ENCODE measurements around the gene SASS6.

The SASS6 gene, protein sequence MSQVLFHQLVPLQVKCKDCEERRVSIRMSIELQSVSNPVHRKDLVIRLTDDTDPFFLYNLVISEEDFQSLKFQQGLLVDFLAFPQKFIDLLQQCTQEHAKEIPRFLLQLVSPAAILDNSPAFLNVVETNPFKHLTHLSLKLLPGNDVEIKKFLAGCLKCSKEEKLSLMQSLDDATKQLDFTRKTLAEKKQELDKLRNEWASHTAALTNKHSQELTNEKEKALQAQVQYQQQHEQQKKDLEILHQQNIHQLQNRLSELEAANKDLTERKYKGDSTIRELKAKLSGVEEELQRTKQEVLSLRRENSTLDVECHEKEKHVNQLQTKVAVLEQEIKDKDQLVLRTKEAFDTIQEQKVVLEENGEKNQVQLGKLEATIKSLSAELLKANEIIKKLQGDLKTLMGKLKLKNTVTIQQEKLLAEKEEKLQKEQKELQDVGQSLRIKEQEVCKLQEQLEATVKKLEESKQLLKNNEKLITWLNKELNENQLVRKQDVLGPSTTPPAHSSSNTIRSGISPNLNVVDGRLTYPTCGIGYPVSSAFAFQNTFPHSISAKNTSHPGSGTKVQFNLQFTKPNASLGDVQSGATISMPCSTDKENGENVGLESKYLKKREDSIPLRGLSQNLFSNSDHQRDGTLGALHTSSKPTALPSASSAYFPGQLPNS

DNA sequence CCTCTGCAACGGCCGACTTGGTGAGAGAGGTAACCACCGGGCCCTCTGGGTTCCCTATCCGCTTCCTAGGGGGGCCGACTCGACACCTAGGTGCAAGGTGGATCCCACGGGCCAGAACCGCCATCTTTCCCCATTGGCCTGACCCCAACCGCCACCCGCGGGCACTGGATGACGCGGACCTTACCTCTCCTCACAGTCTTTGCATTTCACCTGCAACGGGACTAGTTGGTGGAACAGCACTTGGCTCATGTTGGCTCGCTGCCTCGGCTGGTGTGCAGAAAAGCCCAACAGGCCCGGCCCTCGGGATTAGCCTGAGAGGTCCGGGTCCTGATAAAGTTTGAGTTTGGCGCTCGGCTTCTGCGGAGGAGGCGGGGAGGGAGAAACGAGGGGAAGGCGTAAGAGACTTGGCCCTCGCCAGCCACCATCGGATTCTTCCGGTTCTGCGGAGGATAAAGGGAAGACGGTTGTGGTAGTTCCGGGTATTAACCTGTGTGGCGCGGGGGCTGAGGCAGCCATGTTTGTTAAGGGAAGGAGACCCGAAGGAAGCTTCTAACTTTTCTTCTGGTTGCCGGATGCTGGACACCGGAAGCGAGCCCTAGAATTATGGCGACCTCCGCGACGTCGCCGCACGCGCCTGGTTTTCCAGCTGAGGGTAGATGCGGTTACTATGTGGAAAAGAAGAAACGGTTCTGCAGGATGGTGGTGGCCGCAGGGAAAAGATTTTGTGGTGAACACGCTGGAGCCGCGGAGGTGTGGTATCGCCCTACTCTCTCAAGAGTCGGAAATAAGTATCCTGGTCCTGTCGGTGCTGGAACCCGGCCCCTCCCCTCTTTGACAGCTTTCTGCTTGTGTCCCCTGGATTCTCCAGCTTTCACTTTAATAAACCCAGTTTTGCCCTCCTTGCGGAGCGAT lies at the start of gene SASS6, which contains the start of gene TRMT13:
Gene SASS6, minus strand, starts transcription at position 365 of the 912 bp plus-strand sequence. Its CDS starts 116 bp downstream, at position 249.
Gene TRMT13, plus strand, starts transcription at position 598 of the 912 bp plus-strand sequence. Its CDS starts 6 bp downstream, at position 604.
- peak; percentile 82 for DNase-seq (ENCODE audit: extremely low spot score, insufficient read length, low read depth)
- FAIRE-seq = peak; percentile 97

DNA sequence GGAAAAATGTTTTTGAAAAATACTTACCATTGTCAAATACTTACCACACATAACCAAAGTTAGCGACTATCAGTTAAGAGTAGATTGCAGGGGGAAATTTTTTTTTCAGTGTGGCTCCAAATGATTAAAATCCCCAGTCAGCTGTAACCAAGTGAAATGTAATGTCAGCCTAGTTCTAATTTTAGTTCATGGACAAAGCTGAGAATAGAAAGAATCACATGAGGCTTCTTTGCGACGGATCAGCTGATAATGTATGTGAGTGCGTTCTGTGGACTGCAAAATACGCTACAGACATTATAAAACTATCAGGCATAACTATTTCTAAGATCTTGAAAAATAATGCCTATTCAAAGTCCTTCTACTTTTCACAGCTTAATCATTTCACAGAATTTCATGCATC lies 45.4 kb upstream of the SASS6 start, which contains the start of gene LRRC39:
Gene LRRC39, minus strand, starts transcription at position 166 of the 400 bp plus-strand sequence. CDS start 9,740 bp downstream, outside the sequence.
- FAIRE-seq = no peak
- no peak for DNase-seq (ENCODE audit: extremely low spot score, insufficient read length, low read depth)

DNA sequence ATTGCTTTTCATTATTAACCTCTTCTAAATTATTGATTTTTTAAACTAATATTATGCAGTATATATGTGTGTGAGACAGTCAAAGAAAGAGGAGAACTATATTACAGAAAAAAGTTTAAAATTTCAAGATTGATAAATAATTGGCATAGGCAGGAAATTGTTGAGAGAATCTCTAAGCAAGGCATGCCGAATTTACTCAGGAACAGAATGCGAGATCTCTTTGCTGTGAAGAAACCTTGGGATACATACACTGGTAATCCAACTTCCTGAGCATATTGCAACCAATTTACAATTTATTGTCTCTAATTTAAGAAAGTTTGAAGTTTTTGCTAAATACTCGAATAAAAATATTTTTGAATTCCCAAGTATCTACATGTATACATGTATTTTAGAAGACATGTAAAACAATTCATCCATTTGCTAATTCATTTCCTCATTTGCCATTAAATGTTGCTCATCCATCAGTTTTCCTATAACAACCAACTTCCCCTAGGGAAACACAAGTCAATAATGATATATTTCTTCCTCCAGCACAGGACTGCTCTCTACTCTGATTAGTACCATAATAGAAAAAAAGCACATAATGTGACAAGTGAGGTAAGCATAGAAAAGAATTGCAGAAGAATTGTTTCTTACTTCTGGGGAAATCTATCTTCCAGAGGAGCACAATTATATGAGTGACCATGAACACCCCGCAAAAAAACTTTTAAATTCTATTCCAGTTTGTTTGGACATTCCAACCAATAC lies 44.7 kb upstream of the SASS6 start:
- DNase-seq (ENCODE audit: extremely low spot score, insufficient read length, low read depth) (no peak), FAIRE-seq (no peak)

DNA sequence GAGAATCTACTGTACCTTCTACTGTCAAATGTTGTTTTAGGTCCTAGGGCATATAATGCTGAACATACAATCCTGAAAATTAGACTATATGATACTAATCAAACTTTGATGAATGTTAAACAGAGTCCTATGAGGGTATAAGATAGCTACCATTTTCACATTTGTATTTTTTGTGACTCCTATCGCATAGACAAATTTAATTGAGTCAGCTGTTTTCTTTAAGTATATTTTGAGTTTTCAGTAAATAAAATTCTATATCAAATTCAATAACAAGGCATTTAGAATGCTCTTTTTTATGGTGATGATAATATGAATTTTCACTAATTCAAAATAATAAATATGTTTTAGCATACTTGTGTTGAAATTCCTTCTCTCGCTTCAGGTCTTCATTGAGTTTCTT lies 35.3 kb upstream of the SASS6 start:
- DNase-seq (ENCODE audit: extremely low spot score, insufficient read length, low read depth) (no peak), FAIRE-seq (no peak)

DNA sequence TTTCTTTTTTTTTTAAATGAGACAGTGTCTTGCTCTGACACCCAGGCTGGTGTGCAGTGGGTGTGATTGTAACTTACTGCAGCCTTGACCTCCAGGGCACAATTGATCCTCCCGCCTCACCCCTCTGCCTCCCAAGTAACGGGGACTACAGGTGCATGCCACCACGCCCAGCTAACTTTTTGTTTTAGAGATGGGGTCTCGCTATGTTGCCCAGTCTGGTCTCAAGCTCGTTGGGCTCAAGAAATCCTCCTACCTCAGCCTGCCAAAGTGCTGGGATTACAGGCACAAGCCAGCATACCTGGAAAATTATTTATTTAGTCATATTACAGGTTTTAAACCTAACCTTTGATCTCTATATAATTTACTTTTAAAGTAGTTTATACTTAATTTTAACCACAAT lies 32.0 kb upstream of the SASS6 start:
- DNase-seq (ENCODE audit: extremely low spot score, insufficient read length, low read depth) (no peak), FAIRE-seq (no peak)

DNA sequence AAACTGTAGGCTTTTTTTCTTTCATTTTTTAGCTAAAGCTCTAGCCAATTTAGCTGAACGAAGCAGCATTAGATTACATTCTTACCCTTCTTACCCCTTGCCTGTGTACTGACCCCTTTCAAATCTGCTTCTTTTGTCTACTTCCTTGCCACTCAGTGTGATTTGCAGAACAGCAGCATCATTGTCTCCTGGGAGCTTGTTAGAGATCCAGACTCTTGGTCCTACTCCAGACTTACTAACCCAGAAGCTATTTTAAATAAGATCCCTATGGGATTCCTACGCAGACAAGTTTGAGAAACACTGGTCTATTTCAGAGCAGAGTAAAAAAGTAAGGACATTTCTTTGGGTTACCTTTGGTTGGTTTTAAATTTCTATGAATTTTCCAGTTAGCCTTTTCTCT lies 31.5 kb upstream of the SASS6 start:
- no peak for DNase-seq (ENCODE audit: extremely low spot score, insufficient read length, low read depth)
- no peak for FAIRE-seq

DNA sequence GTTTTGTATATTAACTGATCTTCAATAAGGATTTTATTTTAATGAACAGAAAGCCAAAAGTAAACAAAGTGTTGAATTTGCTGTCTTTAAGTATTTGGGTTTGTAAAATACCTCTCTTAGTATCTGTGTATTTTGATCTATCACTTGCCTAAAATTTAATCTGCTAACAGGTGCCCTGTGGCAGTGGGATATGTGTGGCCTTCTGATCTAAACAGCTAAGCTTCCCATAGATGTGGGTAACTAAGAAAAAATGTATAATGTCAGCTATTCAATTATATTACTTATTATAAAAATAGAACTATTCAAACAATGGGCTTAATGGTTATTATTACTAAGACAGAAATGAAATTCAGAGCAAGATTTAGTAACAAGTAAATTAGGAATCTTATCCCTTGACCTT lies 30.2 kb upstream of the SASS6 start:
- no peak for DNase-seq (ENCODE audit: extremely low spot score, insufficient read length, low read depth)
- no peak for FAIRE-seq

DNA sequence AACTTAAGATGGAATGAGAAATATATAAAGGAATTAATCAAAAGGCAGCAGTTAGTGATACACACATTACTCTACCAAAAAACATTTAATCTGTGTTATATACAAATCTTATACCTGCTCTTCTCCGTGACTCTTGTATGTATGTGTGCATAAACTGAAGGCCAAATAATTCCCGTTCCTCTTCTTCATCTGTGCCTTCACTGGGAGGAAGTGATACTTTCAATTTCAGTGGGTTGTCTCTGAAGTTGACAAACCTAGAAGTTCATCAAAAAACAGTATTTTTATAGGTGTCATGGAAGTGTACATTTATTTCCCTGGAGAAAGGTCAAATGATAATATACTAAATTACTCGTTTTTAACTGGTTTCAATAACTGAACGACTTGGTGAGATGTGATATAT lies 19.5 kb upstream of the SASS6 start:
- FAIRE-seq (peak; percentile 84), DNase-seq (ENCODE audit: extremely low spot score, insufficient read length, low read depth) (peak; percentile 20)

DNA sequence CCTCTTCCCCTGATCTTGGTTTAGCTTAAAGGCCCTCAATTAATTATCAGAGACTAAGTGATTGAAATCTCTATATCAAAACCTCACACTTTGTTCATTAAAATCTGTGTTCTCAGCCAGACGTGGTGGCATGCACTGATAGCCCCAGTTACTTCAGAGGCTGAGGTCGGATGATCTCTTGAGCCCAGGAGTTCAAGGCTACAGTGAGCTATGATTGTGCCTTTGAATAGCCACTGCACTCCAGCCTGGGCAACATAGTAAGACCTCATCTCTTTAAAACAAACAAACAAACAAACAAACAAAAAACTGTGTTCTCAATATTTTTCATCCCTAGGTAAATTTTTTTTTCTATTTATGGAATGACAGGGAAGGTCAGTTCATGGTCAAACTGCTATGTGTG lies 18.9 kb upstream of the SASS6 start:
- no peak for DNase-seq (ENCODE audit: extremely low spot score, insufficient read length, low read depth)
- FAIRE-seq = no peak

DNA sequence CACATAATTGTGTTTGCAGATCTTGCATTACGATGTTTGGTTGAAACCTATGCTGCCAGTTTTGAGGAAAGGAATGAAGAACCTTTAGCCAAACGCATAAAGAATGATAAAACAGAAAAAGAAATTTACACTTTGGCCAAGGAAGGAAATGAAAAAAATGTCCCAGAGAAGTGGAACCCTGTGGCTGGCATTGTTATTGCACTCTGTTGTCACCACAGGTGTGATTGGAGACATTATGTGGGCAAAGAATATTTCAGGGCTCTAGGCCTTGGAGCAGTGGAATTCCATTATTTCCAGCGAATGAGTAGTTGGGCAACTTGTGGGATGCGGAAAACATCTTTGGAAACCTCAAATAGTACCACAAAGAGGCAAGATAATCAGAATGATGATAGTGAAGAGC lies 15.1 kb upstream of the SASS6 start:
- FAIRE-seq = no peak

DNA sequence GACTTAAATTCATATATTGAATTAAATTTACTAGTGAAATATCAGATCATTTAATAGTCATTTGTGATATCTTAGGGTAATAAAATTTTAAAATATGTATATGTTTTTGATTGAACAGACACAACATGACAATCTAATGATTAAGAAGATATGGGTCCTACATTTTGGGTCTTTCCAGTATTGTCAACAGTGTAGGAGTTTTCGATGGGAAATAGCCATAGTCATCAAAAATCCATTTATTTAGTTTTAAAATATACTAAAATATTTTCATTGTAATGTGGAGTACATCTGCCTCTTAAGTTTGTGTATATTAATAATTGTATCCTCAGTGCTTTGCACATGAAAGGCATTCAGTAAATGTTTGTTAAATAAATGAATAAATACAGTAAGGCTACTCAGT lies 14.2 kb upstream of the SASS6 start:
- FAIRE-seq (no peak), DNase-seq (ENCODE audit: extremely low spot score, insufficient read length, low read depth) (no peak)

More for the DNA sequence above, 15.1 kb upstream of the SASS6 start:
- no peak for DNase-seq (ENCODE audit: extremely low spot score, insufficient read length, low read depth)

DNA sequence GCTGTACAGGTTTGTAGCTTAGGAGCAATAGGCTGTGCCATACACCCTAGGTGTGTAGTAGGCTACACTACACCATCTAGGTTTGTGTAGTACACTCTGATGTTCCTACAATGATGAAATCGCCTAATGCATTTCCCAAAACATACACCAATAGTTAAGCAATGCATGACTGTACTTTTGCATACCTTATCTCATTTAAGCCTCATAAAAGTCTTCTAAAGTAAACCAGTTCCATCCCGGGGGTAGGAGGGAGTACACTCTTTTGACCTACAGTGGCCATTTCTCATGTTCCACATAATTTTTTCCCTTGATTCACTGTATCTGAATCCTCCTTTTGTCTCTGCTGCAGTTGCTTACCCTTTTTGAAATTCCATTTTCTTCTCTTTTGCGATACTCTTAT lies 12.4 kb upstream of the SASS6 start:
- FAIRE-seq = no peak

DNA sequence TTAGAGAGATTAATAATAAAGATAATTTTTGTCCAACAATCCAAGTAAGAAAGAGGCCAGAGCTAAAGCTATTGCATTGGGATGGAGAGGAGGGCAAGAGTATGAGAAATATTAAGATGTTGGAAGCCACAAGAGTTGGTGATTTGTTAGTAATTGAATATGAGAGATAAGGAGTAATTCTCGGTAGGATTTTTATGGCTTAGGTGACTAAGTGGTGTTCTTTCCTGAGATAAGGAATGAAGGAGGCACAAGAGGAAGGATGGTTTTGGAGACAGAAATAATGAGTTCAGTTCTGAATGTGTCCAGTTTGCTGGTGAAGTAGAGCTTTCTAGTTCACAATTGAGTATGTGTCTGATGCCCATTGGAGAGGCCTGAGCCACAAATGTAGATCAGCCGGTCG lies 9.6 kb upstream of the SASS6 start:
- peak; percentile 18 for FAIRE-seq
- DNase-seq (ENCODE audit: extremely low spot score, insufficient read length, low read depth) = no peak

More for the DNA sequence above, 12.4 kb upstream of the SASS6 start:
- no peak for DNase-seq (ENCODE audit: extremely low spot score, insufficient read length, low read depth)

DNA sequence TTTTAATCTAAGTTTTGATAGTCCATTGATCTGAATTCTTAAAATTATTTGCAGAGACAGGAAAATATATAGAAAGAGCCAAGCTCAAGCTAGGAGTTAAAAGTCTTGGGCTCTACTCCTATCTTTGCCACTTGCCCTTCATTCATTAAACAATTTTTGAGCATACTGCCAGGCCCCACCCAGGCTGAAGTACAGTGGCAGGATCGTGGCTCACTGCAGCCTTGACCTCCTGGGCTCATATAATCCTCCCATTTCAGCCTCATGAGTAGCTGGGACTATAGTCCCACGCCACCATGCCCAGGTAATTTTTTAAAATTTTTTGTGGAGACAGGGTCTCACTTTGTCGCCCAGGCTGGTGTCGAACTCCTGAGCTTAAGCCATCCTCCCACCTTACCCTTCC lies 8.5 kb upstream of the SASS6 start:
- no peak for FAIRE-seq

DNA sequence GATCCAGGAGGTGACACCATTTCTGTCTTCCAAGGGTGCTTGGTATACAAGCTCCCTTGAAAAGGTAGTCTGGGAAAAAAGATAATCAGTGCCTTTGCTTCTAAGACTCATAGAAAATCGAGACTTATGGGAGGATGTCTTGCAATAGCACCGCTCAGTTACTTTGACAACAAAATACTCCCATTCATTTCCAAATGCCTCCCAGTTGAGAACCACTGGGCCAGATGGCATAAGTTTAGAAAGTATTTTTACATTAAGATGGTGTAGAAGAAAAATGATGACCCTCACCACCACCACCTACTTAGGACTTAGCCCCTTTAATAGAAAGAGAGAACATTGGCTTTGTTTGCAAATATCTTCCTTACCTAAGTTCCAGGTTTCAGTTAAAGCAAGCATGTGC lies 4.9 kb upstream of the SASS6 start:
- DNase-seq (ENCODE audit: extremely low spot score, insufficient read length, low read depth) = no peak
- FAIRE-seq = no peak

More for the DNA sequence above, 8.5 kb upstream of the SASS6 start:
- no peak for DNase-seq (ENCODE audit: extremely low spot score, insufficient read length, low read depth)

DNA sequence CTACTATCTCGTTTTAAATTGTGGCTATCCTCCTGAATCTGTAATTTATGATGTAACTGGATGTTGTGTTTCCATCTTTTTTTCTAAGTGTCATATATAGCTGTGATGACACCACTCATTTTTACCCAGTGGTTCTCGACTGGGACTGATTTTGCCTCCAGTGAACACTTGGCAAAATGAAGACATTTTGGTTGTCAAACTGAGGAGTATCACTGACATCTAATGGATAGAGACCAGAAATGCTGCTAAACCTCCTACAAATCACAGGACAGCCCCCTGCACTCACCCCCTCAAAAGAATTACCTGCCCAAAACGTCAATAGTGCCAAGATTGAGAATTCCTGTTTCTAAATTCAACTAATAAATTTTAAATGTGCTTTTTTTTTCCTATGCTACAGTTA lies 2.1 kb upstream of the SASS6 start:
- no peak for FAIRE-seq
- no peak for DNase-seq (ENCODE audit: extremely low spot score, insufficient read length, low read depth)

DNA sequence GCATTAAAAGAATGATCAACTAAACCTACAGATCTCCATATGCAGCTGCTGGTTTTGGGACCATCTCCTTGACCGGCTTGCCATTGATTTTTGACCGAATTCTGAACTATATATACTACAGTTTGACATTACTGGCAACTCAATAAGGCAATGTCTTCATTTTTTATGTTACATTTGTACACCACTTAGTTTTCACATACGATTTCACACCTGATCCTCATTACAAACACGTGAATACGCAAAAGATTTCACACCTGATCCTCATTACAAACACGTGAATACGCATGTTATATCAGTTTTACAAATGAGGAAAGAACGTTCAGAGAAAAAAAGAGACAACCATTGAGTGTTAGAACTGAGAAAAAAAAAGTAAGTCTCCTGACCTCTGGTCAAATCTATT lies 1.1 kb downstream of the SASS6 start:
- DNase-seq (ENCODE audit: extremely low spot score, insufficient read length, low read depth) = no peak
- peak; percentile 56 for FAIRE-seq

DNA sequence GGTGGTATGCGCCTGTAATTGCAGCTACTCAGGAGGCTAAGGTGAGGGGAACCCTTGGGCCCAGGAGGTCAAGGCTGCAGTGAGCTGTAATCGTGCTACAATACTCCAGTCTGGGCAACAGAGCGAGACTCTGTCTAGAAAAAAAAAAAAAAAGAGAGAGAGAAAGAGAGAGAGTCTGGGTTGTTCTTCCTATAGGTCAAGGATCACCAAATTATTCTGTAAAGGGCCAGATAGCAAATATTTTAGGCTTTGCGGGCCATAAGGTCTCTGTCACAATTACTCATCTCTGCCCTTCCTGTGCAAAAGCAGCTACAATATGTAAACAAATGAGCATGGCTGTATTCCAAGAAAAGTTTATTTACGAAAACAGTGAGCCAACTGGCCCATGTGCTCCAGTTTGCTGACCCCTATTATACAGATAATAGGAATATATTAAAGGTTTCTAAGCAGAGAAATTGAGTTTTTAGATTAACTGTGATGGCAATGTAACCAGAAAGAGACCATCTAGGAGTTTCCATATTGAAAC lies 2.1 kb downstream of the SASS6 start:
- DNase-seq (ENCODE audit: extremely low spot score, insufficient read length, low read depth) (no peak), FAIRE-seq (peak; percentile 72)

DNA sequence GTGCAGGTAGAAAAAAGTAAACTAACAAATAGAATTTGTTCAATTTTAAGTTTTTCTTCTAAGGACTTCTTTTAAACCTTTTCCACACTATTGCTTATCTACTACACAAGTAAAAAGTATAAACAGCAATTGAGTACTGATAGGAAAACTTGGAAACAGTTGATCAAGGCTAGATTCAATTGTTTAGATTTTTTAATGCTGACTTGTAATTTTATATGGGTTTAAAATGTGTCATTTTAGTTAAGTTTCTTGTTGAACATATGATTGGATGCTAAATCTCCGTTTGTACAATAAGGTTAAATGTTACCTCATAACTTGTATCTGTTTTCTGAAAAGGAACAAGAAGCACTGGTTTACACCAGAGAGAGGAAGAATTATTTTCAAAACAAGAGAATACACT lies 5.5 kb downstream of the SASS6 start:
- DNase-seq (ENCODE audit: extremely low spot score, insufficient read length, low read depth) (no peak), FAIRE-seq (no peak)

Measured in GM18507 (cell line).